GM18526 (cell line): ENCODE data around the gene NSF.

ENCODE experiments used
- POLR2A ChIP-seq: IDR thresholded peaks from 3 replicates; pipeline ENCODE4 v1.6.1; 2011; ENCODE audit not compliant: insufficient read length; ENCODE audit errors: extremely low read depth

The NSF gene

DNA sequence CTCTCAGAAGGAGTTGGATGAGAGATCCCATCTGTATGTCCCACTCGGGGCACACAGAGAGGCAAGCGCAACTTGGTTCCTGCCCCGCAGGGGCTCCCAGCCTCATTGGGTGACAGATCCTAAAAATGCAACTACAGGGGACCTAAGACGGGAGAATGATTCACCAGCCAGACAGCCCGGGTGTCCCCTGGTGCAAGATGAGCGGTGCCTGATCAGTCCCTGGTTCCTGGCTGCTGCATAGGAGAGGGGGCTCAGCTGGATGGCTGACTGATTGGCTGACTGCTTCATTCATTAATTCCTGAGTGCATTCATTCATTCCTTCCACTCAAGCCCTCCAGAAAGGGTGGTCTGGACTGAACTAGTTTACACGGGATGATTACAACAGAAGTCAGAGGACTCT, 206.1 kb downstream of the NSF start:
- no peak for TF ChIP-seq POLR2A

DNA sequence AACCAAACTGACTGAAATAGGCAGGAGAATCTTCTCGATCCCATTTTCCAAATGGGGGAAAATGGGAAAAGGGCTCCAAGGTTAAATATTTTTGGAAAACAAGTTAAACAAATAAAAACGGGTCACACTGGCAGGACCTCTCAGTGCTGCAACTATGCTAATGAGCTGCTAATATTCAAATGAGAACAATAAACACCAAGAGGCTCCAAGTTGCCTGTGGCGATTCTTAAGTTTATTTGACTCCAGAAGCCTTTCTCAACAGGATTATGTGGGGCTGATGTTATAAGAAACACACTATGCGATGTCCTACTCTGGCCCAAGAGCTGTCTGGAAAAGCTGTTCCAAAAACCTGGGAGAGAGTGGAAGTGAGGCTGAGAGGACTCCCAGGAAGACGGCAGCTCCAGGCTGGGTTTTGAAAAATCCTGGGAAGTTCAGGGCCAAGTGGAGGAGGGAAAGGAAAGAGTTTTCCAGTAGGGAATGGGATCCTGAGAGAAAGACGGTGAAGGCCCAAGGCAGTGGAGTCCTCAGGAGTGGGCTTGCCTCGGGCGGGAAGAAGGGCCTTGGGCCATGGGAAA, 206.6 kb downstream of the NSF start:
- no peak for TF ChIP-seq POLR2A

DNA sequence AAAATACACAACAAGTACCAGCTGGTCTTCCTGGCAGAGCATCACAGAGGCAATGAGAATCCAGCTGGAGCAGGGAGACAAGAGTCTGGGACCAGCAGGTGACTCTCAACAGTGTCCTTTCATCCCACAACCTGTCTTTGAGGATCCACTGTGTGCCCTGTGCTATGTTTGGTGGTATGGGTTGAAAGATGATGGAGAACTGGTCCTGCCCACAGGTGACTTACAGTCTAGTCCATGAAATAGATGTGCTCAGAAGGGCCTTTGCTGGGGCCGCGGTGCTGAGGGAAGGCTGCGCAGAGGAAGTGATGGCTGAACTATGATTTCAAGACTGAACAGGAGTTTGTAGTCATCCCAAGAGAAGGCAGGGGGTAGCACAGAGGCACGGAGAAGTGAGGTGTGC, 210.1 kb downstream of the NSF start:
- no peak for TF ChIP-seq POLR2A

DNA sequence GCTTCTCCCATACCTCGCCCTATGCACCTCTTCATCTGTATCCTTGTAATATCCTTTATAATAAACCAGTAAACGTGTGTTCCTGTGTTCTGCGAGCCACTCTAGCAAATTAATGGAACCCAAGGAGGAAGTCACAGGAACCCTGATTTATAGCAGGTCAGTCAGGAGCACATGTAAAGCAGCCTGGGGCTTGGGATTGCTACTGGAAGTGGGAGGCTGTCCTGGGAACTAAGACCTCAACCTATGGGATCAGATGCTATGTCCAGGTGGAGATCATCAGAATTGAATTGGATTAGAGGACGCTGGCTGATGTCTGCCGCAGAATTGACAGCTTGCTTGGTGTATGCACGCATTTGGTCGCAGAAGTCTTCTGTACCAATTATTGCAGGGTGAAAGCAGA, 212.3 kb downstream of the NSF start:
- no peak for TF ChIP-seq POLR2A

DNA sequence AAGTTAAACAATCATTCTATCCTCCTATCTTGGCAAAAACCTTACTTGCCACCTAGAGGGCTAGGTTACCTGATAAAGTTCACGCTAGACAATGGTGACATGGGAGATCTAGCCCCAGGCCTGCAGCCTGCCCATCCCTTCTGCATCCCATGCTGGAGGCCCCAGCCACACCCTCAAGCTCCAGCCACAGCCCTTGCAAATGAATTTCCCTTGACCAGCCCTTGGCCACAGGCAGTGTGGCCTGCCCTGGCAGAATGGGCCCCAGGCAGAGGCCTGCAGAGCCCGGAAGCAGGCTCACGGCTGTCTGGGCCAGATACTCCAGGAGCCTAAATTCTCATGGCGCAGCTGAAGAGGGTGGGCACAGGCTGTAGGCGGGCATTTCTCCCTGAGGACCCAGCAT, 213.1 kb downstream of the NSF start:
- TF ChIP-seq POLR2A: no peak

DNA sequence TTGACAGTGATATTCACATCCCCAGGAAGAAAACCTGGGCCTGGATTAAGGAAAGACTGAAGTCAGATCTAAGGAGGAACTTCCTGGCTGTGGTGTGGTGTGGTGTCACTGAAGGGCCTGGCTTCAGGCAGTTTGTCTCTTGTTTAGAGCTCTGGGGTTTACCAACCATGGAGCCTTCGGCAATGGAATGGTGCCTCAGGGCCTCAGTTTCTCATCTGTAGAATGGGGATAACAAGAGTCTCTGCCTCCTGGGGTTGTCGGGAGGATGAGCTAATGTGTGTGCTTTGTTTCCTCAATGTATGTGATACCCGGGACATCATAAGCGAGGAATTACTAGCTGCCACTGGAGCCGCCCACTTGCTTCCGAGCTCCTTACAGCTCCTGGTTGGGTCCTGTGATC, 215.3 kb downstream of the NSF start:
- no peak for TF ChIP-seq POLR2A
